GM19238 (cell line): ENCODE data around the gene DENND2A.
"Not testable (repeated sequence)": the region's sequence is repeated elsewhere in the genome, so short reads cannot be mapped to it uniquely, and the experiment has no call there.

Experiments used
- DNase-seq: peaks from one replicate; pipeline ENCODE4 v3.0.0; 2011; ENCODE audit warnings: low spot score; ENCODE audit not compliant: insufficient read length

Gene DENND2A

DNA sequence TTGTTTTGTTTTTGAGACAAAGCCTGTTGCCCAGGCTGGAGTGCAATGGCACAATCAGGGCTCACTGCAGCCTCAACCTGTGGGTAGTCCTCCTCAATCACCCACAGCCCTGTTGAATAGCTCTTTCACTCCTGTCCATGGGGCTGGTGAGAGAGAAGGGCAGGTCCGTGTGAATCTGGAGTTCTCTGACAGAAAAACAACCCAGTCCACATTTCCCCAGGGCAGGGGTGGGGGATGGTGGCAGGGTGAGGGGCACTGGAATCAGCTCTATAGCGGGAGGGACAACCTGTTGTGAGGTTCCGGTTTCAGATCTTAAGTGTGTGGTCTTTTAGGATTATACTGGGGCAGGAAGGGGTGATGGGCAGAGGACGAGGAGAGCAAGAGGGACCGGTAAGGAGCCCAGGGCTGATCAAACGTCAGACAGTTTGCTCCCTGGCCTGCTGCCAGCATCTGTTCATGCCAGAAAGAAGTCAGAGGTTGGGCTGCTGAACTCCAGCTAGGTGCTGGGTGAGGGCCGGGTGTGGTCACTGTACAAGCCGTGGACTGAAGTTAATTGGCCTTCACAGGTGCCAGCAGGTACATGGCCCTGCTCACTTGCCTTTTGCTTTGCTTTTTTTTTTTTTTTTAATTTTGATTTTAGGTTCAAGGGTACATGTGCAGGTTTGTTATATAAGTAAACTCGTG is 128.2 kb downstream of the DENND2A start:
- no peak for DNase-seq

DNA sequence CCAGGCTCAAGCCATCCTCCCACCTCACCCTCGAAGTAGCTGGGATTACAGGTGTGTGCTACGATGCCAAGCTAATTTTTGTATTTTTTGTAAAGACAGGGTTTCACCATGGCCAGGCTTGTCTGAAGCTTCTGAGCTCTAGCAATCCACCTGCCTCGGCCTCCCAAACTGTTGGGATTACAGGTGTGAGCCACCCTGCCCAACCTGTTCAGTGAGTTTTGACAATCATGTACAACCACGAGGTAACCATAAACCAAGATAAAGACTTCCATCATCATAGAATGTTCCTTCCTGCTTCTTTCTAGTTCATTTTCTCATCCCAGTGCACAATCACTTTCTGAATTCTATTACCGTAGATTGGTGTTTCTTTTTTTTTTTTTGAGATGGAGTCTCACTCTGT is 130.8 kb downstream of the DENND2A start:
- DNase-seq: no peak

DNA sequence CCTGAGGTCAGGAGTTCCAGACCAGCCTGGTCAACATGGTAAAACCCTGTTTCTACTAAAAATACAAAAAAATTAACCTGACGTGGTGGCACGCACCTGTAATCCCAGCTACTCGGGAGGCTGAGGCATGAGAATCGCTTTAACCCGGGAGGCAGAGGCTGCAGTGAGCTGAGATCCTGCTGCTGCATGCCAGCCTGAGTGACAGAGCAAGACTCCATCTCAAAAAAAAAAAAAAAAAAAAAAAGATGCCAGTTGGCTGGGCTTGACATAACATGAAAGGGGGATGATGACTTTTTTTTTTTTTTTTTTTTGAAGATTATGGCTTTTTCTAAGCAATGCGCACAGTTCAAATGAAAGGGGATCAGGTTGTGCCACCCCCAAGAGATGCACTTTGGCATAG is 133.1 kb downstream of the DENND2A start:
- DNase-seq: not testable (repeated sequence)

DNA sequence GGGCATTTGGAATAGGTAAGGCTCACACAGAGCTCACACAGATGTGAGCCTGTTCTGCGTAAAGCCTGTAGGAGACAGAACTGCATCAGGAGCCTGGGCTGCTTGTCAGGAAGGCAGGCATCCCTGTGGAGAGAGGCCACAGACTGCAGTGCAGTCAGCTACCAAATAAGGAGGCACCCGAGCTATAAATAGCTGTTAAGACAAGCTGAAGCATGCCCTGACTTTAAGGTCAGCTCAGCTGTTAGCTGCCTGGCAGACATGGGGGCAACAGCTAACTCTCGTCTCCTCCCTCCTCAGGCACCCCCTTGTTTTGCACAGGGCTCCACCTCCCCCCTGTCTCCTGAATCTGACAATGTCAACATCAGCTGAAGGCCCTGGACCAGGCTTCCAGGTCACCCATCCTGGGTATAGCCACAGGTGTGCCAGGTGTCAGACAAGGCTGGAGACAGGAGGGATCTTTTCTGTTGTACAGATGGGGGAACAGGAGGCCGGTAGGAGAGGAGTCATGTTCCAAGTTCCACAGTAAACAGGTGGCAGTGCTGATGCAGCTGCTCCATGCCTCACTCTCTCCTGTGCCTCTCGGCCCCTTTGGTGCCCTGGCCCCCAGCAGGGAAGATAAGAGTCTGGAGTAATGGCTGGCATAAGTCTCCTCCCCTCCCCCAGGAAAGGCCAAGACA is 133.7 kb downstream of the DENND2A start:
- DNase-seq: no peak

DNA sequence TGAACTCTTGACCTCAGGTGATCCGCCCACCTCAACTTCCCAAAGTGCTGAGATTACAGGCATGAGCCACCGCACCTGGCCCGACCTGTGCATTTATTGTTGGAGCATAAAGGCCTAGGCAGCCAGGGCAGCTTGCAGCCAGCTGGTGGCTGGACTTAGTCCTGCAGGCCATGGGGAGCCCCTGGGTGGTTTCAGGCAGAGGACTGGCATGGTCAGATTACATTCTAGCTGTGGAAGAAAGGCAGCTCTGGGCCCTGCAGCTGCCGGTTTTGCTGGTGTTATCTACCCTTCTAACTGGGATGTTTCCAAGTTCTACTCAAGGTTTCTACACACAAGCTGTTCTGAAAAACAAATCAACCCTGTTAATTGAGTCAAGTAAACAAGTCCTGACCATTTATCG is 138.6 kb downstream of the DENND2A start:
- DNase-seq: no peak

DNA sequence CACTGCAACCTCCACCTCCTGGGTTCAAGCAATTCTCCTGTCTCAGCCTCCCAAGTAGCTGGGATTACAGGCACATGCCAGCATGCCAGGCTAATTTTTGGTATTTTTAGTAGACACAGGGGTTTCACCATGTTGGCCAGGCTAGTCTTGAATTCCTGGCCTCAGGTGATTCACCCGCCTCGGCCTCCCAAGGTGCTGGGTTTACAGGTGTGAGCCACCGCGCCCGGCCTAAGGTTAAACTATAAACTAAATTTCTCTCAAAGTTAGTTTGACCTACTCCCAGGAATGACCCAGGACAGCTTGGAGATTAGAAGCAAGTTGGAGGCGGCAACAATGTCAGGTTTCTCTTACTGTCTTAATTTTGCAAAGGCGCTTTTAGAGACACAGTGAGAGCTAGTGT is 142.8 kb downstream of the DENND2A start:
- DNase-seq: not testable (repeated sequence)

DNA sequence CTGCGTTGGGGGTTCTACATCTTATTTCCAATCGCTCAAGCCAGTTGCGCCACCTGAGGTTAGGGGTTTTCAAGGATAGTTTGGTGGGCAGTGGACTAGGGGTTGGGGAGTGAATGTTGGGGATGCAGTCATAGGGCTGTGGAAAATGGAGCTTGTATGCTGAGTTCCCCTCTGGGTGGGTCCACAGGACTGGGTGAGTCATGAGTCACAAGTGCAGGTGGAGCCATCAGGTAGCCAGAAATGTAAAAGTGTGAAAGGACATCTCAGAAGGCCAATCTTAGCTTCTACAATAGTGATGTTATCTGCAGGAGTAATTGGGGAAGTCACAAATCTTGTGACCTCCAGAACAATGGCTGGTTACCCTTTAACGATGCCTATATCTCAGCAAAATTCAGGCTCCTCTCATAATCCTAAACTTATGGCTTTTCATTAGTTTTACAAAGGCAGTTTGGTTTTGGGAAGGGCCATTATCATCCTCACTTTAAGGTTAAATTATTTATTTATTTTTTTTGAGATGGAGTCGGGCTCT is 143.3 kb downstream of the DENND2A start:
- DNase-seq: no peak

DNA sequence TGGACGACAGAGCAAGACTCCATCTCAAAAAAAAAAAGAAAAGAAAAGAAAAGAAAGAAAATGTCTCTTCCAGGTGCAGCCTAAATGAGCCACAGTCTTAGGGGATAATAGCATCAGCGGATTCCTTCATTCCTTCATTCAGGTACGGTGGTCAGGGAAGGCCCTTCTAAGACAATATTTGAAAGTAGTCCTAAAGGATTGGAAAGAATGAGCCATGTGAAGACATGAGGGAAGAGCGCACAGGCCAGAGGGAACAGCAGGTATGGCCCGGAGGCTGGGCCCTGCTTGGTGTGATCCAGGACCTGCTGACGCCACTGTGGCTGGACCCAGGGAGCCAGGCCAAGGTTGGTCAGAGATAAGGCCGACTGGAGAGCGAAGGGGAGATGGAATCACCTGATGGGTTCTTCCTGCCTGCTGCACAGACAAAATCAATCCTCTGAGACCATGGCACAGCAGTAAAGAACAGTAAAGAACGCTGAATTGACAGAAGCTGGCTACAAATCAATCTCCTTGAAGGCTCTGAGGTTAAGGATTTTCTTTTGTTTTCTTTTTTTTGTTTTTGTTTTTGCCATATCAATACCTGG is 145.0 kb downstream of the DENND2A start:
- DNase-seq: no peak

DNA sequence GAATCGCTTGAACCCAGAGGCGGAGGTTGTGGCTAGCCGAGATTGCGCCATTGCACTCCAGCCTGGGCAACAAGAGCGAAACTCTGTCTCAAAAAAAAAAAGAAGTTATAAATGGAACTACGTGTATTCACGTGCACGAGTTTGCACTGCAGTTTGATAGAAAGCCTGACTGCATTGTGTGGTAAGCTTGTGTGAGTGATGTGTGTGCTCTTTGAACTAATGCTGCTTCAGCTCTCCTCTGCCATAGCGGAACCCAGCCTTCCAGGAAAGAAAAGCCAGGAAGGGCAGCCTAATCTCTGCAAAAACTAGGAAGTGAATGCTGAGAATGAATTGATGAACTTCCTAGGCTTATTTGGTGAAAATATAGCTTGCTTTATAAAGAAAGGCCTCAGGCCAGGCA is 145.7 kb downstream of the DENND2A start:
- DNase-seq: no peak

DNA sequence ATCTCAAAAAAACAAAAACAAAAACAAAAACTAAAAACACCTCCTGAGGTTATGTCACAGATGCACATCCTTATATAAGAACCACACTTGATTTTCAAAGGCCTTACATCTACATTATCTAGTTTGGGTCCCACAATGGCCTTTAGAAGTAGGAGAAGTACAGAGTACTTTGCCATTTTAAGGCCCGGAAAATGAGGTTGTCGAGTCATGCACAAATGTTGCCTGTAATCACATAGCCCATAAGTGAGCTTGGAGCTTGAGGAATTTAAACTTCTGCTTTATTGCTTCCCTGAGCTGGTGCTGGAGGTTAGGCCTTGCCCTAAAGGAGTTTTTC is 151.6 kb downstream of the DENND2A start:
- DNase-seq: no peak

DNA sequence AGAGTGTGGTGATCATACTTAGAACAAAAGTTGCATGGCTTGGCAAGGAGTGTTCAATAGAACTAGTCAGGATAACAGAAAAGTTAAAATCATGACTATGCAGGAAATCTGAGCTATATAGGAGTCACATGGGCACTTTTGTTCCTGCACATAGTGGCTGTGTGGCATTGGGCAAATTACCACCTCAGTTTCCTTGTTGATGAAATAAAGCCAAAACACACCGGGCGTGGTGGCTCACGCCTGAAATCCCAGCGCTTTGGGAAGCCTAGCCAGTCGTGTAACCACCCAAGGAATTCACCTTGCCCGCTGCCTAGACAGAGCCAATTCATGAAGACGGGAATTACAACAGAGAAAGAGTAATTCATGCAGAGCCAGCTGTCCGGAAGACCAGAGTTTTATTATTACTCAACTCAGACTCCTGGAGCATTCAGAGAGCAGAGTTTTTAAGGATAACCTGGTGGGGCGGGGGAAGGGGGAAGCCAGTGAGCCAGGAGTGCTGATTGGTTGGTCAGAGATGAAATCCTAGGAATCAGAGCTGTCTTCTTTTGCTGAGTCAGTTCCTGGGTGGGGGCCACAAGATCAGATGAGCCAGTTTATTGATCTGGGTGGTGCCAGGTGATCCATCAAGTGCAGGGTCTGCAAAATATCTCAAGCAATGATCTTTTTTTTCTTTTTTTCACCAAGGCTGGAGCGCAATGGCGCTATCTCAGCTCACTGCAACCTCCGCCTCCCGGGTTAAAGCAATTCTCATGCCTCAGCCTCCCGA is 154.9 kb downstream of the DENND2A start:
- no peak for DNase-seq

DNA sequence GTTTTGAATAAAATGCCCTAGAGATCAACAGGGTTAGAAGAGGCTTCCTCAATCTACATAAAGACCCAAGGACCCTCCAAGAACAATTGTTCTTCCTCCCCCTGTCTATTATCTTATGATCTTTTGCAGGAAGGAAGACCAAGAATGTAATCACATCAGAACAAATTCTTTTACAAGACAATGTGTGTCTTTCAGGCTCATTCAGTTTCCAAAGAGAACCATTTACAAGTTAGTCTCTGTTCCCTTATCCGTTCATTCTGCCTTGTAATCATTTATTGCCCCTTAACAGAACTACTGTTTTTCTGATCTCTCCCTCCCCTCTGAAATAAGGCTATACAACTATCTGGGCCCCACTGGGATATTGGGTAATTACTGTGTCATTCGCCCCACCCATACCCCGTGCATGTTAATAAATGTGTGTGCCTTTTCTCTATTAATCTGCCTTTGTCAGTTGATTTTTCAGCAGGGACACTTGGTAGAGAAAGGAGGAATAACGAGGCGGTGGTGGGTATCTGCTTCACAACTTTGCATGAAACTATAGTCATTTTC is 155.6 kb downstream of the DENND2A start:
- DNase-seq: no peak

DNA sequence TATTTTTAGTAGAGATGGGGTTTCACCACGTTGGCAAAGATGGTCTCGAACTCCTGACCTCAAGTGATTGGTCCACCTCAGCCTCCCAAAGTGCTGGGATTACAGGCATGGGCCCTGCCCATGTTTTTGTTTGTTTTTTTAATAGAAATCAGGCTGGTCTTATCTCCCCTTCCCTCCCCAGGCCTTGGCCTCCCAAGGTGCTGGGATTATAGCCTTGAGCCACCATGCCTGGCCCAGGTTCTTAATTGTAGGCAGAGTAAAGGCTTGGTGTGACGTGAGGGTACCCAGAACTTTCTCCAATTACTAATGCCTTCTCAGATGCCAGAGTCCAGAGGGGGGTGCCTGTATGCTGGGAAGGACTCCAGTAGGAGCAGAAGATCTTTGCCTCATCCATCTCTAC is 156.1 kb downstream of the DENND2A start:
- no peak for DNase-seq

DNA sequence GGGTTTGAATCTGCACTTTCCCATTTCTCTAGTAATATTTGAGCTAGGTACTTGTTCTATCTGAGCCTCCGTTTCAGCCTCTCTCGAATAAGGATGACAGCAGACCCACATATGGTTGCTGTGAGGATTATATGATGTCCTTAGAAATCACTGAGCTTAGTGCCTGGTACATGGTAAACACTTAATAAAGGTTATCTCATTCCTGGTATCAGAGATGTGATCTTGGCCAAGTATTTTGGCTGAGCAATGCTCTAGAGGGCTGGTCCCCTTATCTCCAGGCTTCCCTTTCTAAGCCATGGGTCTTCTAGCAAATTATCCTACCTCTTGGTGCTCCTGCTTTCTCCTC is 160.9 kb downstream of the DENND2A start:
- DNase-seq: no peak

DNA sequence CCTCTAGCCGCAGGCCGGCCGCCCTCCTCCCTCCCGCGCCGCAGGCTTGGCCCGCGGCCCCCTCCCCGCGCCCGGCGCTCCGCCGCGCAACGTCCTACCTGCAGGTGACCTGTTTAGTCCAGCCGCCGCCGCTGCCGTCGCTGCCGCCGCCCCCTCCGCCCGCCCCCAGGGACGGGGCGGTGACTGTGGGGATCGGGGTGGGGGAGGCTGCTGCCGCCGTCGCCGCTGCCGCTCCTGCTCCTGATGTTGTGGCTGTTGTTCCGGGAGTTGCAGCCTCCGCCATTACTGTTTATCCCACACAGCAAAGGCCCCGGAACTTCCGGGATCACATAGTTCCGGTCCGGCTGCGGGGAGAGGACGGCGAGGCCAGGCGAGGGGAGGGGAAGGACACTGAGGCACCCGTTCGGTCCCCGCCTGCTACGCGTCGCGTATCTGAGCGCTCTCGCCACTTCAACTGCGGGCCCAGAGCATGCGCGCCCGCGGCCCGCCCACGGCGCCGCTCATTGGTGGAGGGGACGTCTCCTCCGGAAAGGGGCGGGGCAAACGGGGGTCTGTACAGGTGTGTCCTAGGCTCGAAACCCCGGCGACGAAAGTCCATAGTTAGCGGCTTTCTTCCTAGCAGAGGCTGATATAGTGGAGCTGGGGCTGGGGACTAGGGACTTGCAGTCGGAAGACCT is 161.4 kb downstream of the DENND2A start, which contains the start of gene MKRN1:
MKRN1 (minus strand) TSS at position 444 of the 677 bp plus-strand sequence; CDS start at position 283, 161 bp downstream.
- peak; percentile 88 for DNase-seq

DNA sequence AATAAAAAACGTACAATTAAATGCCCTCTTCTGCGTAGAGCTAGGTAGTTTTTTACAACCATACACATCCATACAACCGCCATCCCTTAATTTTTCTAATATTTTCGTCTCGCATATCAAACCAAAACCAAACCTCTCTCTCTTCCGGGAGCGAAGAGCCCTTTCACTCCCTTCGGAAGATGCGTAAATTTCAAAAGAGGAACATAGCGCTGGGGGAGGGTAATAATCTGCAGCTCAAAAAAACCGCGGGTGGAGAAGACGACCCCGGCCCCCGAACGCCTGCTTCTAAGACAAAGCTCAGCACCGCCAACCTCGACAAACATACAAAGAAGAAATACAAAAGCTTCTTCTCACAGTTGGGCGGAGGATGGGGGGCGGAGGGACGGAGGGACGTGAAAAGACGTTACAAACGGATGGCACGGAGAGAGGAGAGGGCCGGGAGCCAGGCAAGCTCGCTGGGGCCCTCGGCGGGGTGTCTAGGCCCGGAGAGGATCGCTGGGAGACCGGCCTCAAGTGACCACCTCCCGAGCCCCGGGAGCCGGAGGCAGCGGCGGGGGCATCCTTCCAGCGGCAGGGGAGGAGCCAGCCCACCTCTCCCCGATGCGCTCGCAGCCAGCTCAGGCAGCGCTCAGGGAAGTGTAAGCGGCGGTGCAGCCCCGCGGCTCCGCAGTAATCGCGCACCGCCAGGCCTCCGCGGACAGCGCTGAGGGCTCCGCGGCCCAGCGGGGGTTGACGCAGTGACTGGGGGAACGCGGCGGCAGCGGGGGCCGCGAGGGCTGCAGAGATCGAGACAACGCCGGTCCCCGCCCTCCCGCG is 162.2 kb downstream of the DENND2A start:
- DNase-seq: peak; percentile 30

DNA sequence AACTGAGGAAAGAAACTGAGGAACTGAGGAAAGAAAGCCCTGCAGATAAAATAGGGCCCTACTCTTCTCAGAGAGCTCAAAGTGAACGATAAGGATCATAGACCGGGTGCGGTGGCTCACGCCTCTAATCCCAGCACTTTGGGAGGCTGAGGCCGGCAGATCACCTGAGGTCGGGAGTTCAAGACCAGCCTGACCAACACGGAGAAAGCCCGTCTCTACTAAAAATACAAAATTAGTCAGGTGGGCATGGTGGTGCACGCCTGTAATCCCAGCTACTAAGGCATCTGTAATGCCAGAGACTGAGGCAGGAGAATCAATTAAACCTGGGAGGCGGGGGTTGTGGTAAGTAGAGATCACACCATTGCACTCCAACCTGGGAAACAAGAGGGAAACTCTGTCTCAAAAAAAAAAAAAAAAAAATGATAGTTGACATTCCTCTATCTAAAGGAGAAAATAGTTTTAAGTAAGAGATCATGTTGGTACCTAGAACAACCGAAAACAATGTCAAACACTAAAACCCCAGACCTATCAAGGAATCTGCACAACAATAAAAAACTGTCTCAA is 163.8 kb downstream of the DENND2A start:
- DNase-seq: no peak

DNA sequence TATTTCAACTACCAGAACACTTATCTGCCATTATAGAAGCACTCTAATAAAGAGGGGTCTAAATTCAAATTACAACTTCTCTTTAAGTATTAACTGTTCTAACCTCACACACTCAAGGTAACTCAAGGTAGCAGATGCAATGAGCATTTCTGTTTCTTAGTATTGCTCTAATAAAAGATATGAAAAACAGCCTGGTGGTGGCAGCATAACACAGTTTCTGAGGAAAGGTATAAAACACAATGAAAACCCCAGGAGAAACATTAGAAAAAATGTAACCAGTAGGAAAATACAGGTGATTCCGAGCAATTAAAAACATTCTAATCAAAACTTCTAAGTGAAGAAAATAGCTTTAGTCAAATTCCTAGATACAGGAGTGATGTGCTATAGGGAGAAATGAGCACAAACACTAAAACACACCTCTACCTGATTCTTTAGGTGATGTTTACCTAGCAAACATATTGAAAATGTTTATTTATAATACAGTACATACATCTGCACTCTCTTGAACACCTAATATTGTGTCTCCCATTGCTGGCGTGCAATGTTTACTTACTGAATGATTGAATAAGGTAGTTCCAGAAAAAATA is 164.8 kb downstream of the DENND2A start:
- DNase-seq: no peak
